Measurements from ENCODE around the gene CYTH4.

The CYTH4 gene

DNA sequence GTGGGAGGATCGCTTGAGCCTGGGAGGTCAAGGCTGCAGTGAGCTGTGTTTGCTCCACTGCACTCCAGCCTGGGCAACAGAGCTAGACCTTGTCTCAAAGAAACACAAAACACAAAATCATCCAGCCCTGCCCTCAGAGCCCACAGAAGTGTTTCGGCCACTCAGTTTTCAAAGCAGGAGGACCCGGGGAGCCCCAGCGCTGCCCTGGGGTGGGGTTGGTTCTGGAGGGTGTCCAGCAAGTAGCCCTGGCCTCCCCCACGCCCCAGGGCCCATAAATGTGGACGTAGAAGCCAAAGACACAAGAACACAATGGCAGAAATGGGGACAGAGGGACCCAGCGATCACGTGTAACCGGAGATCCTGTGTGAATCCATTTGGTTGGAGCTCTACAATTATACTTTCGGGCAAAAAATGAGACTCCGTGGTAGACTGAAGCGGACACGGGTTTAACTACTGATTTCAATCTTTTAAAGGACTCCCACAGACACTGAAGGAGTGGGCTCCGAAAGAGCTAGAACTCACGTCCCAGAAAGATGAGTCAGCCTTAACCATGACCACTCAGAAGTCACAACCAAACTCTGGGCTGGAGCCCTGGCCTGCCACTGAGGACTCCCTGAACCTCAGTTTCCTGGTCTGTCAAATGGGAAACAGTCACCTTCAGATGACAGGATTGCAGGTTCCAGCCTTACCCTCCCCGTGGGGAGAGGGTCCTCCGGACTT, 9.0 kb upstream of the CYTH4 start:
- no peak for DNase-seq

DNA sequence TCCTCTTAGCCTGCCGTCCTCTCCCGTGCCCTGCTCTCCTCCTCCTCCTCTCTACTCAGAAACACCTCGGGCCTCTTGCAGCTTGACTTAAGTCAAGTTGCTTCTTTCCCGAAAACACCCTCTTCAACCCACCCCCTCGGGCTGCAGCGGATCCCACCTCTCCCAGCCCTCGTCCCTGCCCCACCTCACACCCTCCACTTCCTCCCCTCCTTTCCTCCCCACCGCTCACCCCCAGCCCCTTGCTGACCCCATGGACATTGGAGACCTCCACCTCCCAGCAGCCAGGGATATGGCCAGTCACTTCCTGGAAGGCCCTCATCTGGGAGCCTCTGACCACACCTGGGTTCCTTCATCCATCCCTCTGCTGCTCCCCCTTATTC, 8.5 kb upstream of the CYTH4 start:
- no peak for DNase-seq

DNA sequence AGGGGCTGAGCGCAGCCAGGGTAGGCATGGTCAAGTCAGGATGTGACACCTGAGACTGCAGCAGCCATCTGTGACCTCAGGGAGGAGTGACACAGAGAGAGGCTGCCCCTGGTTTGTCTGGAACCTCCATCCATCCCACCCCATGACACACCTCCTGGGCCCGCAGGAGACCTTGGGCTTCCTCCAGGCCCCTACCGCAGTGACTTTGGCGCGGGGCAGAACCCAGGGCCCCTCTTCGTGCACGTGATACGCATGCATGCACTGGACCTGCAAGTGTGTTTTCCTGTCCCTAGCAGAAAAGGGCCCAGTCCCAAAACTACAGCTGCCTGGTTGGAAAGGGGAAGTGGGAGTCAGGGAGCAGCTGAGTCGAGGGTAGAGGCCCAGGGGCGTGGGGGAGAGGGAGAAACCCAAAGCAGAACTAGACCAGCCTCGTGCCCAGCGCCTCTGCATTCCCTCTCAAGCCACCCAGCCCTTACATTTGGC, 7.9 kb upstream of the CYTH4 start:
- DNase-seq: no peak

DNA sequence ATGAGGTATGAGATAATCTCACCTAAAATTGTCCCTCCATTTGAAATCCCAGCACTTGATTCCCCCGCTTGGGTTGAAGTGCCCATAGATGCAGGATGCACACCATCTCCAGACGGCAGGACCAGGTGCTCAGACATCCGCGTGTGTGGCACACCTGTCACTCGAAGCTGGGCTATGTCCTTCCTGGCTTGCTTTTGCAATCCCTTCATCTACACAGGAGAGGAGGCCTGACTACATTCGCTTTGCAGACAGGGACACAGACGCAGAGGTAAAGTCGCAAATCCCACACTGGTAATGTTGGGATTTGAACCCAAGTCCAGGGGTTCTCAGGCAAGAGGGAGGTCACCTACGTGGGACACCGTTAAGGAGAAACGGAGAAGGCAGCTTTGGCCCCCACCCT, 7.2 kb upstream of the CYTH4 start:
- DNase-seq: no peak

DNA sequence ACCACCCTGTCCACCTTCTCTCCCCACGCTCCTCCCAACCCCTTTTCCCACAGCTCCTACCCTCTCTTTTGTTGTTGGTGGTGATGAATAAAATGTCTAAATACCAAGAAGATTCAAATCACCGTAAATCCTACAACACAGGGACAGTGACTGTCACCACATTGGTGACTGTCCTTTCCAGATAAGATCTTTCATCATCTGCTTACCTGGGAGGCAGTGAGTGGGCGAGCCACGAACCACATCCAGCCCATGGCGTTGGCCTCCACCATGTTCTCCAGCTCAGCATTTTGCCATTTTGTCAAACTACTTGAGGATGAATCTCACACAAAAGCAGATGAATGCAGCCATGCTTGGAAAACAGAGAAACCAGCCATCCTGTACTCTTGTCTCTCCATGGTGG, 6.7 kb upstream of the CYTH4 start:
- DNase-seq: no peak

DNA sequence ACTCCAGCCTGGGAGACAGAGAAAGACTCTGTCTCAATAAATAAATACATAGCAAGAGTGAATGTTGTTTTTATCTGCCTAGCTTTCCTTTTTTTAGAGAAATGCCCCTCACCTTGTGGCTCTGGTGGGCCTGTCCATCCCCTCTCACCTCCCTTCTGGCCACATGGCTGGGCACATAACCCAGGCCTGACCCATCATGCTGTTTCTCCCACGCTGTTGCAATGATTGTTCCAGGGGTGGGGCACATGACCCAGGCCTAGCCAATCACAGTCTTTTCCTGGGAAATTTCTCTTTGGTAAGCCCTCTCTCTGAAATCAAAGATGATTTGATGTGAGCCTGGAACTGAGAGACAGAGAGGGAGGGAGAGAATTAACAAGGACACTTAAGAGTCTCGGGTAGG, 5.5 kb upstream of the CYTH4 start:
- DNase-seq: no peak

DNA sequence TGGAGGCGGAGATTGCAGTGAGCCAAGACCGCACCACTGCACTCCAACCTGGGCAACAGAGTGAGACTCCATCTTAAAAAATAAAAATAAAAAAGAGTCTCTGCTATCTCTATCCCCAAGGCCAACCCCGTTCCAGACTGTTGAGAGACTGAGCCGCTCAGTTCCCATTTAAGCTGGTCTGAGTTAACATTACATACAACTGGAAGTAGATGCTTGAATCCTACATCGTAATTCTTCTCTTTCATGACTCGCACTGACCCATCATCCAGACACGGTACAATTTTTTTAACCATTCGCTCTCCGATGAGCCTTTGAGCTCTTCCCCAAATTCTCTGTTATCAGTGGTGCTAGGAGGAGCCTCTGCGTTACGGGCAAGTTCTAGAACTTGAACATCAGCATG, 4.9 kb upstream of the CYTH4 start:
- no peak for DNase-seq

DNA sequence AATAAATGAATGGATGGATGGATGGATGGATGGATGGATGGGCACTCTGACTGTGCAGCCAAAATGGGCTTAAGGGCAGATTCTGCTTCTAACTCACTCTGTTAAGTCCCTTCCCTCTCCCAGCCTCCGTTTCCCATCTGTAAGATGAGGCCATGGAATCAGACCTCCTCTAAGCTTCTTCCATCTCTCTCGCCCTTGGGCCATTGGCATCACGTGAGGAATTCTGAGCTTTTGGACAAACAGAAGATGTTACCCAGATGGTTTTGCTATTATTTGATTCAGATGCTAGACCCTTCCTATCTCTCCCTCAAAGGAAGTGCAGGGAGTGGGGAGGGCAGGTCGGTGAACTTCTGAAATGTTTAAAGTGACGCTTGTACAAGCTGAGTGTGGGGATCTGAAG, 4.0 kb upstream of the CYTH4 start:
- DNase-seq: no peak

DNA sequence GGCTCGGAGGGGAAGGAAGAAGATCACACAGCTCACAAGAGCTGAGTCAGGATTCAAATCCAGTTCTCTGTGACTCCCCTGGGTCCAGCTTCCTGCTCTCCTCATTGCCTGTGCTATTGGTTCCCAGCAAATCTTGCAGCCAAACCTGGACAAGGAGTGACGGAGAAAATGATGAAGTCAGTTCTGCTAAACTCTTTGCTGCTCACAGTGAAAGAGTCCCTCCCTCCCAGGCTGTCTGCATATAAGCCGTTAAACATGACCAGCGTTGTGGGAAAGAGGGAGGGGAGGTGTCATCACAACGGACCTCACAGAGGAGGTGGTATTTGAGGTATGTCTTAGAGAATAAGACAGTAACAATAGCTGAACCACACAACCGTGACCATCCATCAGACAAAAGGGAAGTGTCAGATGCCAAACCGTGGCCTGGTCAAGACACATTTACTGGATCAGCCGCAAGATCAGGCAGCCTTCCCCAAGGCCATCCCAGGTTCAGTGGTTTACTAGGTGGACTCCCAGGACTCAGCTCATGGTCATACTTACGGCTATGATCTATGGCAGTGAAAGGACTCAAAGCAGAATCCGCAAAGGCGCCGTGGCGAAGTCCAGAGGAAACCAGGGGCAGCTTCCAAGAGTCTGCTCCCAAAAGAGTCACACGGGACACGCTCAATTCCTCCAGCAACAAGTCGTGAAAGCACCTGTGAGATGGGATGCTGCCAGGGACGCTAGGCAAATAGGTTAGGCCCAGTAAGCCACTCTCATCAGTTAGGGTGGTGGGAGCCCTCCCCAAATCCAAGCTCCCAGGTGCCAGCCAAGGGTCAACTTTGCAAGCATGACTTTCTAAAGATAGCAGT, 2.8 kb upstream of the CYTH4 start:
- DNase-seq: no peak

DNA sequence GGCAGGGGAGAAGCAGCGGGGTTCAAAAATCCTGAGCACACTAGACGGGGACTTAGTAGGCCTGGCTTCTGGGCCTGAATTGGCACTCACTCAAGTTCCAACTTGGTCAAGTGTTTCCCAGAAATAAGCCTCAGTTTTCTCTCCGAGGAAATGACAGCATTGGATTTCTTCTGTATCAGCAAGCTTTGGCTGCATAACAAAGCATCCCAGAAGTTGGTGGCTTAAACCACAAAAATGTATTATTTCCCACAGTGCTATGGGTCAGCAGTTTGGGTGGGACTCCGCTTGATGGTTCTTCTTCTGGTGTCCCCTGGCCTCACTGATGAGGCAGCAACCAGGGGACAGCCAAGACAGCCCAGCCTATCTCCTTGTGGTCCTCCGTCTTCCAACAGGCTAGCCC, 1.6 kb upstream of the CYTH4 start:
- DNase-seq: no peak

DNA sequence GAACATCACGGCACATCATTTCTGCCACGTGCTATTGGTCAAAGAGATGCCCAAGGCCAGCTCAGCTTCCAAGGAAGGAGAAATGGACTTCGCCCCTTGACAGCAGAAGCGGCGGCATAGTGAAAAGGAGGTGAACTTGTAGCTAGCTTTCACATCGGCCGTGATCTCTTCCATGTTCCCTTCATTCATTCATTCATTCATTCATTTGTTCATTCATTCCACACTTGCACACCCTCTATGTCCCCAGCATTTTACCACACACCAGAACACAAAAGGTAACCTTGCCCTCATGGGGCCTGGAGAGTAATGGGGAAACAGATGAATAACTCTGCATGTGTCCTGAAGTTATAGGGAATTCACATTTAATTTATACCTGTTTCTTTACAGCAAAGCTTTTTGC, 1.1 kb upstream of the CYTH4 start:
- DNase-seq: no peak

DNA sequence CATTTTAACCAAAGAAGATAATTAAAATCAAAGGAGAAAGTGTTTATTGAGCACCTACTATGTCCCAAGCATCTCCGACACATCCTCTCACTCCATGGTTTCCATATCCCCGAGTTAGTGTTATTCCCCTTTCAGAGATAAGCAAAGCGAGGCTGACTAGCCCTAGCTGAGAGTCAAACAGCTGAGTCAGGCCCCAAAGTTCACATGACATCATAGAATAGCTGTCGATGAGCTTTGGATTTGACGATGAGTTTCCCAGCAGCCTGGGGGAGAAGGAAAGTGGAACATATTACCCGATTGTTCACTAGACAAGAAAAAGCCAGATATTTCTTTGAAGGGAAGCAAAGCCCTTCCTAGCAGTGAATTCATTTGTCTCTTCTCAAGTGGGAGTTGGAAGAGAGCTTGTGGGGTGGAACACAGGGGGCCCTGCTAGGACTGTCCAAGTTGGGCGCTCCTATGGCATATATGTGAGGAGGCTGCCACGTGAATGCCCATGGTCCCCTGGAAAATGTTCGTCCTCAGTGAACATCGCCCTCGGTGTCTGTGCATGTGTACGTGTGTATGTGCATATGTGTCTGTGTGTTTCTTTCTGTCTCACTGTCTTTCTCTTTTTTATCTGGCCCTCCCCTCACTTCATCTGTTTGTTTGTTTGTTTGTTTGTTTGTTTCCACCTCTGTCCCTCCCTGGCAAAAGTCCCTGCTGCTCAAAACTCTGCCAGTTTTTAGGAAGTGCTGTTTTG, 493 bp upstream of the CYTH4 start:
- no peak for DNase-seq

DNA sequence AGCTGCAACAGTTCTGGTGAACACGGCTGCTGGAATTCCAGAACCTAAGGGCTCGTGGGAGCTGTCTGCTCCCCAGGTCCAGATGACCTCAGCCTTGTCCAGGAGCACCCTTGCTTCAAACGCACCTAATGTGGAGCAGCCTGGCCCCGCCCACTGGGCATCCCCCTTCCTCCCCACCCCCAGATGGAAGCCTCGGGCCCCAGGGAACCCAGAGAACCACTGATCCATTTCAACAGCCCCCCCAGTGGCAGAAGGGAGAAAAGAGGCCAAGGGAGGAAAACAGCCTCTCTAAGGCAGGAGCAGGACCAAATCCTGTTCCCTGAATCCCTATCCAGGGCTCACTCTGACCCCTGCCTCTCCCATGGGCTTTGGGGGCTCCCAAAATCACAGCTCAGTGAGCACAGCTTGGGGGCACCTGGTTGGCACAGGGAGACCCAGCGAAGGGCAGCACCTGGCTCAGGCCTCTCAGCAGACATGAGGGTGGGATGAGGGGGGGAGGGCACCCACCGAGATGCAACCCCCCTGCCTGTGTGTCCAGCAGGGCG, 1.2 kb downstream of the CYTH4 start:
- DNase-seq: no peak

DNA sequence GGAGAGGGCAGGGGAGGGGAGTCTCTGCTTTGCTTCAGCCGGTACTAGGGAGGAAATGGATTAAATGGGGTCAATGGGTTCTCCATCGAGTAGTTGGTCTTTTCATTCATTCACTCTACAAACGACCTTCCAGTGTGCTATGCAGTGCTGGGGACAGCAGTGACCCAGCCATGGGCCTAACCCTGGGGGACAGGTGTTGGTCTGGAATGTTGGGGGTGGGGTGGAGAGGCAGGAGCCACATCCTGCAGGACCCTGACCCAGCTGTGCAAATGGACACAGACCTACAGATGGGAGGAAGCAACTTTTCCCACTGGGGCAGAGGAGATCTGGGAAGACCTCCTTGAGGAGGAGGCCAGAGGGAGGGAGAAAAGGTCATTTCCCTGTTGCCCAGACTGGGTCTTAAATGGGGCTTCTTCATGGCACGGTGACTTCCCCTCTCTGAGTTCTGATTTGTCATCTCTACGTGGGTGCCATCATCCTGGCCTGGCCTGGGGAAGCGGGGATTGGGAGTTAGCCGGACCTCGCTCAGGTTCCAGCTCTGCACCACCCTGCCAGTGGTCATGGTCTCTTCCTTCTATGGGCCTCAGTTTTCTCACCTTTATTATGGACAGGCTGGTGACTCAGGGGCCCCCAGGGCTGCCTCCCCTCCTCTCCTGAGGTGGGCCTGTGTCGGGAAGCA, 2.0 kb downstream of the CYTH4 start:
- no peak for DNase-seq

DNA sequence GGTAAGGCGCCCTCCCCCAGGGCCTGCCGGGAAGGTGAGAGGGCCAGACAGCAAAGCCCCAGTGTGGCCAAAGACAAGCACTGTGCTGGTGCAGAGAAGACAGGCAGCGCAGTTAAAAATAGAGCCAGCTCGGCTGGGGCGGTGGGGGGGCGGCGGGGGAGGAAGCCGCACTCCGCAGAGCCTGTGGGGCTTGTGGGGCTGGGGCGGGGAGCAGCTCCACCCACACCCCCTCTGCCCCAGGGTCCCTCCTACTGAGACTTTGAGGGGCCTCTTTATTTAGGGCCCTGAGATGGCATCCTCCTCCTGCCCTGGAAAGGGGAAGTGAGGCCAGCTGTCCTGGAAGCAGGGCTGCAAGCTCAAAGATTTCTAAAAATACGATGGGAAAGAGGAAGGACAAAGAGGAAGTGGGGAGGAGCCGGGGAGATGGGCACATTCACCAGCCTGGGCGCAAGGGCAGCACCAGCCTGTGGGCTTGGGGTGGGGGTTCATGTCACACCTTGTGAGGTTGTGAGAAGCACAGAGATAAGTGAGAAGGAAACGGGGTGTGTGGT, 2.6 kb downstream of the CYTH4 start:
- DNase-seq: no peak

DNA sequence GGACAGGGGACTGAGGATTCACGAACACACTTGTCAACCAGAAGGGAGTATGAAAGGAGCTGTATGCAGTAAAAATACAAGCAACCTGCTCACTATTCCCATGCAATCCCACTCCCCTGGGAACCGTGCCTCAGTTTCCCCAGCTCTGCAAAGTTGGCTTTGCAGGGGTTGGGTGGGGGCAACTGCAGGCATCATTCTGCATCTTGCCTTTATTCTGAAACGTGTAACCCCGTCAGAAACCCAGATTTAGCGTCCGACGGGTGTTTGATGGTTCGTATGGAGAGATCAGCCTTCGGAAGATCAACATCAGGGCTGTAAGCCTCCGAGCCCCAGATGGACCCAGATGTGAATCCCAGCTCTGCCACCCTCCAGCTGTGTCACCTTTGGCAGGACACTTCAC, 3.6 kb downstream of the CYTH4 start:
- no peak for DNase-seq

DNA sequence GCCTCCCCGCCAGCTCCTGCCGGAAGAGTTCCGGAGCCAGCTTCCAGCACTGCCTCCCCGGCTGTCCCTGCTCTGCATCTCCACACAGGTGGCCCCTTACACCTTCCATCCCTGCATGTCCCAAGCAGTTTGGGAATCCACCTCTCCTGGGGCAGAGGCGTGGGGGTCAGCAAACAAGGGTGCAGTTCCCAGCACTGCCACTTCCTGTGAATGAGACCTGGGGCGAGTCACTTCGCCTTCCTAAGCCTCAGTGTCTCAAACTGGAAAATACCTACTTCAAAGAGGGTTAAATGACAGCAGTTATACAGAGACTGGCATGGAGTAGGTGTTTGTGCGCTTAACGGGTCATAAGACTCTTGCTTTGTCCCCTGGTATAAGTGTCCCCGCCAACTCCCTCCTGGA, 5.2 kb downstream of the CYTH4 start:
- no peak for DNase-seq

DNA sequence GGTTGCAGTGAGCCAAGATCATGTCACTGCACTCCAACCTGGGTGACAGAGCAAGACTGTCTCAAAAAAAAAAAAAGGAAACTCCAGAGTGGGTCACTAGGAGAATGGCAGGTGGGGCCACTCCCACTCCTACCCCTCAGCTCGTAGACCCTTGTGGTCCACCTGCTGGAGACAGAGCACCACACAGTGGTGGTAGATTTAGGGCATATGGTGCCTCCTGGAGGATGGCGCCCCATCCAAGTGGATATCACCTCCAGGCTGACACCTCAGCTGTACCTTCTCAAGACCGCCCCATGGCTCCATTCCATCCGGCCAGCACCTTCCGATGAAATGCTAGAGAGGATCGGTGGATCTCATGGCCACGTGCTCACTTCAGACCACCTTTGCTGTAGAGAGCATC, 6.2 kb downstream of the CYTH4 start:
- no peak for DNase-seq

DNA sequence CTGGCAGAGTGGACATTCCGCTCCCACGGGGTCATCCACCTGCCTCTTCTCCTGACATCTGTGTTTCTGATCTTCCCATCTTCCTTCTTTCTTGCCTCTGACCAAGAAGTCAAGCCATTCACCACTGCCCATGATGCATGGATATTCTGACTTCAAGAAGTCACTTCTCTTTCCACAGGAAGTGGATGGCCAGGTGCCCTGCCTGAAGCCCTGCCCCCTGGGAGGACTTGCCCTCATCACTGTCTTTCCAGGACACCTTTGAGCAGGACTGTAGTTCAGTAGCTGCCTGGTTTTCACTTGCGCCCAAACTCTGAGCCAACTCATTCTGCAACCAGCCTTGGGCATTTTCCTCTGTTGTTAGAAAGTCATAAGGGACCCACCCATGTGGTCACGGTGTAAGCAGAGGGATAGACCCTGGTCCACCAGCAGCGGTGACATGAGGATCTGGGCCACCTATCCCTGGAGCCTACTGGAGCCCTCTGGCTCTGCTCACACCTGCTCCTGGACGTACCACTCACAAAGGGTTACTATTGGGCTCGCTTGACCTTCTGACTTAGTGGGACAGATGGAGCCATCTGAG, 6.9 kb downstream of the CYTH4 start:
- DNase-seq: no peak

DNA sequence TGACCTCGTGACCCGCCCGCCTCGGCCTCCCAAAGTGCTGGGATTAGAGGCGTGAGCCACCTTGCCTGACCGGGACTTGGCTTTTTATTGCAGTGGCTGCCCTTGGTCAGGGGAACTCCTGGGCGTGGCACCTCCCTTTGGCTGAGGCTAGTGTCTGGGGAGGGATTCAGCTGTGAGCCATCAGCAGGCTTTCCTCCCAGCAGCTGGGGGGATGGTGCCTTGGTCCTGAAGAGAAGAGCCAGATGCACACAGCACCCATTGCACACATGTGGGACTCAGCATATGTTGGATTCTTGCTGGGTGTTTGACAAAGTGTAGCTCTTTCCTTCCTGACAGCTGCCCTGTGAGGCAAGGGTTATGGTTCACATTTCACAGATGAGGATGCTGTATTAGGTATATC, 8.4 kb downstream of the CYTH4 start:
- no peak for DNase-seq

DNA sequence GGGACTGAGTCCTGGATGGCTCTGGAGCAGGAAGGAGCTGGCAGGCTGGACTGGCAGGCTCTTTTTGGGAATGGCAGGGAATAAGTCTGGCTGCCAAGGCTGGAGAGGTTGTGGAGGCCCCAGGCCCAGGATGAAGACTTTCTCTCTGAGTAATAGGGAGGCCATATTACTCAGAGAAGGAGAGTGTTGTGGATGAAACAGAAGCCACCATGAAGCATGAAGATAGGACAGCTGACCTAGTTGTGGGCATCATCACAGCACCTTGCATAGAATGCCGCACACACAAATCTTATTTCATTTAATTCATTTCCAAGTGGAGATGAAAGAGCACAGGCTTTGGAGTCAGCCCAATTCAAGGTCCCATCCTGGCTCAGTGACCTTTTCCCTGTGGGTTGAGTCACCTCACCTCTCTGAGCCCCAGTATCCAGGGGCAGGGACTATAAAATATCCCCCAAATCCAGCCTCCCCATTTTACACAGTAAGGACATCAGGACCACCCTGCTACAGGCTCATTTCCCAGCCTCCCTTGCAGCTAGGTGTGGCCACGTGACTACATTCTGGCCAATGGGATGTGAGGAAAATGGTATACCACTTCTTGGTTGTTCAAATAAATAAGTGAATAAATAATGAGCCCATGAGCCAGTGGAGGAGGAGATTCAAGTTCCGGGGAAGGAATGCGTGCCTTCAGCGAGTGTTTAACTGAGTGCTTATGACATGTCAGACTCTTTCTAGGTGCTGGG, 9.4 kb downstream of the CYTH4 start:
- no peak for DNase-seq

DNA sequence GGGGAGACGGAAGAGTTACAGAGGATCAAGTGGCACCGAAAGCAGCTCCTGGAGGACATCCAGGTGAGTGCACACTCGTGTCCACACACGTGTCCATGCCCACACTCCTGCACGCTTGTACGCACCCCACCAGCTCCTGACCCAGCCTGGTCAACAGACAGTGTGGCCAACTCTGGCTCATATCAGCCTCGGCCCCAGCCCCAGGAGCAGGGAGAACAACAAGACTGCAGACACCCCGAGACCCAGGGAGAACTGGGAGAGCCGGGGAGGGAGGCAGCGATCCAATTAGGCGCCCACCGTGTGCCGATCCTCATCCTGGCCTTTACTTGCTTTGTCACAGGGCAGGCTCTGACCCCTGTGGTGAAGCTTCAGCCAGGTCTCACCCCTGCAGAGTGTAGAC, 10.3 kb downstream of the CYTH4 start:
- no peak for DNase-seq
